ENCODE measurements around the gene CHRDL2.

CHRDL2 gene

DNA sequence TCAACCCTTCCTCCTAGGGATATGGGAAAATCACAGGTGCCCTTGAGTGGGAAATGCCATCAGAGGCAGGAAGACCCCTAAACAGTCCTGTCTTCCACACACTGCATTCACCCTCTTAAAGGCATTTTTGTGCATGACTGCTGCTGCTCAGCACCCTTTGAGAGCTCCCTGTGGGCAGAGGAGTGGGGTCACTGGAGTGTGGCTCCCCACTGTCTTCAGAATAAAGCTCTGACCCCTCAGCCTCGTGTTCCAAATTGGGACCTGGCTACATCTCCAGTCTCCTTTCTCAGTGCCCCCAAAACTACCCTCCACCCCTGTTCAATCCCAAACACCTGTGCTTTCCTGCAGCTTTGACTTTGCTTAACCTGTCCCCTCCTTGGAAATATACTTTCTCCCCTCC, 46.6 kb downstream of the CHRDL2 start:
- no peak for DNase-seq (ENCODE audit: low spot score)

DNA sequence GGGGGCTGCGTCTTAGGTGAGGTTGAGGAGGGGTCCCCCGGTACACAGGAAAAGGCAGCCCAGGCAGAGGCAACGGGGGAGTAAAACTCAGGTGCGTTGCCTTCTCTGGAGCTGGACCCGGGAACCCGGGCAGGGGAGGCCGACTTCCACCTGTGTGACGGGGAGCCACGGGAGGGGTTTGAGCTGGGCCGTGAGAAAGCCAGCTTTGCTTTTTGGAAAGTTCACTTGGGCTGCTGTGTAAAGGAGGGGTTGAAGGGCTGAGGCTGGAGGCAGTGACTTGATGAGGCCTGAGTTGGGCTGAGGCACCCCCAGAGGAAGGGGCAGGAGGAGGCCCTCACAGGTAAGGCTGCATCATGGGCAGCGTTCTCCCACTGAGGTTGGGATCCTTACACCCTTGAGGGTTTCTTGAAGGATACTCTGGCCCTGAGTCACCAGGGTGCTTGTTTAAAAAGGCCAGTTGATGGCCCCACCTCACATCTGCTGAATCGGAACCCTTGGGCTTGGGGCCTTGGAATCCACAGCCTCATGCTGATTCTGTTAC, 47.2 kb downstream of the CHRDL2 start:
- DNase-seq (ENCODE audit: low spot score), result no peak

DNA sequence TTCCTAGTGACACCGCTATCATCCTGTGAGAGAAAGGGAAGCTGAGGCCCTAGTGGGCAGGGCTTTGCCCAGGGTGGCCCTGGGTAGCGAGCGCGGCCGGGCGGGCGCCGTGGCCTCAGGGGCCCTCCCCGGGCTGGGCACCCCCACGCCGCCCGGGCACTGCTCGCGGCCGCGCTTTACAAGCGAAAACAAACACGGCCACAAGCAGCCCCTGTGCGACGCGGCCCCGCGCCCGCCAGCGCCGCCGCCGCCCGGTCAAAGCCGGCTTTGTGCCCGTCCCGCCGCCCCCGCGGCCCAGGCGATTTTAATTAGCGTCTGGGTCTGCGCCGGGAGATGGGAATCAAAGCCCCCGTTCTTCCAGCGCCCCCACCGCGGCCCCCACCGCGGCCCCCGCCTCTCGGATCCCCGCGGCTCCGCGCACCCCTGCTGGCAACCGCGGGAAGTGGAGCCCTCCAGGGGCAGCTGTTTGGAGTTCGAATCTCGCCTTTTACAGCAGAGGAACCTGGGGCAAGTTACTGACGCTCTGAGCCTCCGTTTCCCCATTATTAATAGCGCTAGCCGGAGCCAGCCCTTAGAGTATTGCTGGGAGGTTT, 47.9 kb downstream of the CHRDL2 start:
- no peak for DNase-seq (ENCODE audit: low spot score)

DNA sequence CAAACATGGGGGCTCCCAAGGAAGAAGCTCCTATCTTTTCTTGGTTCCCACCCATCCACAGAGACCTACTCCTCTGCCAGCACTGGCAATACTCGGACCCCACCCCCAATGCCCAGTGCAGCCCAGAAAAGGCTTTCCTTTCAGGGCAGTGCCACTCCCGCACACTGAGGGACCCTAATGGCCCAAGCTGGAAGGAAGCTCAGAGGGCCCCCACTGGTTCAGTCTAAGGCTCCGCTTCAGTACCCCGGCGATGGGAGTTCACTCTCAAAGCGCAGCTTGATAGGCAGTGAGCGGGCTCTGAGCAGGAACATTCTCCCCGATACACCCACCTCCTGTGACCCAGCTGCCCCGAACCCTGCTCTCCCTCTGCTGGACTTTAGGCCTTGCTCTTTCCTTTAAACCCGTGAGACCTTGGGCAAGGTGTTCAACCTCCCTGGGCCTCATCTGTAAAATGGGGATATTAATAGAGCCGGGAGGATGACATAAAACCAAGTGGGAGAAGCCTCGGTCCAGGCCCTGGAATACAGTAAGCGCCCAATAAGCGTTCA, 48.4 kb downstream of the CHRDL2 start:
- DNase-seq (ENCODE audit: low spot score), result no peak

DNA sequence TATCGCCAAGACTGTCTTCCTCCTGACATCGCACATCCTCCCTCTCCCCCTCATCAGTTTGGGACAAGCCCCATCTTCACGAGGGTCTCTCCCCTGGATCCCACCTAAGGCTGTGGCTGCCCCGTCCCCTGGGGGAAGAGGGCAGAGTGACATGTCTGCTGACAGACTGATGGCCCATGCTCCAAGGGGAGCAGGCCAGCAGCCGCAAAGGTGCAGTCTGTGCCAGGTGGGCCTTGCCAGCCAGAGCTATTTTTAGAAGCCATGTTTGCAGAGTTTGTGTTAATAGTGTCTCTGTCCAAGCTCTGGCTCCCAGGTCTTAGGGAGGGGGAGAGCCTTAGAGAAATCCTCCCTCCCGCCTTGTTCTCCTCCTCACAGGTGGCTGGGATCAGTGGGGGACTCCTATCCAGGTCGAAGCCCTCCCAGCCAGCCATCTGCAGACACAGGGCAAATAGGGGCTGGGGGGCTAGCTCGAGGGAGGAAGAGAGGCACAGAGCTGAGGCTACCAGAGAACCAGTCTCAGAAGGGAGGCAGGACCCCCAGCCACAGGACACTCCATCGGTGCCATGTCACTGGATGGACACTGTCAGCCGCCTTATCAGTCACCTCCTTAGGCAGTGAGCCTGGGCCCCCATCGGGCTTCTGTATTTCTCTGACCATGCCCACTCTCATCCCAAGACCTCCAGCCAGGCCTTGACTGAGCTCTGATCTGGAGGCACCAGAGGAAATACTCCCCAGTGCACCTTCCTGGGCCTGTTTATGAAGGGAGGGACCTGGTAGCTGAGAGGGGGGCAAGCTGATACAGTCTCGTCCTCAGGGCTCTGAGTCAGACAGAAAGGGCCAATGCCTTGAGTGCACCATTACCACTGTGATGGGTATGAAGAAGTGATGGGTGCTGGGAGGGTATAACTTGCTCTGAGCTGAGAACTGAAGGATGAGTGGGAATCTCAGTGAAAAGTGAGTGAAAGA, 49.3 kb downstream of the CHRDL2 start:
- DNase-seq (ENCODE audit: low spot score), result no peak

DNA sequence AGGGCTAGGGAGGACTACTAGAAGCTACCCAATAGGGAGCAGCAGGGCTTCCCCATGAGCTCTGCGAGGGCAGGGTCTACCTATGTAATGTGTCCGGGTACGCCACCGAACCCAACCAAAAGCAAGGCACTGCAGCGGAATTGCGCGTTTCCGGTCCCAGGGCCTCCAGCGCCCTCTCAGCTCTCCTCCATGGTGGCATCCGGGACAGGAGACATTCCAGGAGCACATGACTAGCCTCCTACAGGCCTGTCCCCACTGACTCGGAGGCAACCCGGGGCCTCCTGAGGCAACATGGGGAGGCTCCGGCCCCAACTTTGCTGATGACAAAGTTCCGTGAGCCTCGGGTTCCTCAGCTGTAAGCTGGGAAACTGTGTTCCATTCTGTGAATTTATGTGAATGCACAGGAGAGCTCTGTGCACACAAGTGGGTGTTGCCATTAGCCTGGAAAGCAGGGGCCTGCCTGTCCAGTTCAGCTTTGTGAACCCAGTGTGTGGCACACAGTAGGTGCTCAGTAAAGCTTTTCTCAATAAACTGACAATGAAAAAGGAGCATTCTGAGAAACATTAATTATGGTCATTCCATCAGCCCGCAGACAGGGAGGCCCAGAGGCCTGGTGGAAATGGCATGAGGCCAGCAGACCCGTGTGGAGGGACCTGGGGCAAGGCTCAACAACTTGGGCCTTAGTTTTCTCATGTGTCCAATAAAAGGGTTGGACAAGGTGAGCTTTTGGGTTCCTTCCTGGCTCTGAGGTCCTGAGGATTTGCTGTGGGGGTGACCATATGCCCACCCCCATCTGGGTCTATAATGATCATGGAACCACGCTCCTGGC, 50.3 kb downstream of the CHRDL2 start:
- no peak for DNase-seq (ENCODE audit: low spot score)

DNA sequence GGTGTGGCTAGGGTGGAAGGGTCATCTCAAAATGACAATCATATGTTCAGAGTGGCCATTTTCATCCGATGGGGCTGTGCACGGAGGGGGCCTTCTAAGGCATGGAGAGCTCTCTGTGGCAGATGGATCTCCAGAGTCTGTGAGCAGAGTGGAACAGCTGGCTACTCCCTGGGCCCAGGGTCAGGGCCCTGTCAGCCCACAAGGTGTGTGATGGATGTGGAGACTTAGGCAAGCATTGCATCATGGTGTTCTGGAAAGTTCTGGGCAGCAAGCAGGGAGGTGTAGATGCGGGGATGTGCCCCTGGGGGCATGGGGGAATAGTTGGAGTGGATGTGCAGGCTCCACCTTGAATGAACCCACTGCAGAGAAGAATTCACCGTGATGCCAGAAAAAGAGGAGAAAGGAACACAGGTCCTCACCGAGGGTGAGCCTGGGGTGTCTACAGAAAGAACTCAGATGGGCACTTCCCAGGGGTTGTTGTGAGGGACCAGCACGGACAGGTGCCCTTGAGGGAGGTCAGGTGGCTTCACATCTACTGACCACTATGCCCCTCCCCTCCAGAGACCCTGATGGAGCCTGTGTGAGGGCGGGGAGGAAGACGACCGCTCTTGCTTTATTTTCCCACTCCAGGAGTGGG, 51.1 kb downstream of the CHRDL2 start:
- no peak for DNase-seq (ENCODE audit: low spot score)

DNA sequence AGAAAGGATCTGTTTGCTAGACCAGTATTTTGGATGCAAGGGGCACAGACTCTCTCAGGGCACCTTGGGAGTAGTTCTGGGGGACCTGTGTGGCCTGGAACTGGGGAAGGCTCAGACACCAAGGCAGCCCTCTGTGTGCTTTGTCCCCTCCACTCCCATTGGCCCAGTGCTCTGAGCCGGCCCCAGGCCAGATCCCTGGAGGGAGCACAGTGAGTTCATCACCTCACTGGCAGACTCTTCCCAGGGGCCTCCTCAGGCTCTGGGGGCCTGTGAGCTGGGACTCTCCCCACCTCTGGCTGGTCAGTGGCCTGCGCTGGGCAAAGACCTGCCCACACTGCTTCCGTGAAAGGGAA, 51.7 kb downstream of the CHRDL2 start:
- DNase-seq (ENCODE audit: low spot score), result no peak

DNA sequence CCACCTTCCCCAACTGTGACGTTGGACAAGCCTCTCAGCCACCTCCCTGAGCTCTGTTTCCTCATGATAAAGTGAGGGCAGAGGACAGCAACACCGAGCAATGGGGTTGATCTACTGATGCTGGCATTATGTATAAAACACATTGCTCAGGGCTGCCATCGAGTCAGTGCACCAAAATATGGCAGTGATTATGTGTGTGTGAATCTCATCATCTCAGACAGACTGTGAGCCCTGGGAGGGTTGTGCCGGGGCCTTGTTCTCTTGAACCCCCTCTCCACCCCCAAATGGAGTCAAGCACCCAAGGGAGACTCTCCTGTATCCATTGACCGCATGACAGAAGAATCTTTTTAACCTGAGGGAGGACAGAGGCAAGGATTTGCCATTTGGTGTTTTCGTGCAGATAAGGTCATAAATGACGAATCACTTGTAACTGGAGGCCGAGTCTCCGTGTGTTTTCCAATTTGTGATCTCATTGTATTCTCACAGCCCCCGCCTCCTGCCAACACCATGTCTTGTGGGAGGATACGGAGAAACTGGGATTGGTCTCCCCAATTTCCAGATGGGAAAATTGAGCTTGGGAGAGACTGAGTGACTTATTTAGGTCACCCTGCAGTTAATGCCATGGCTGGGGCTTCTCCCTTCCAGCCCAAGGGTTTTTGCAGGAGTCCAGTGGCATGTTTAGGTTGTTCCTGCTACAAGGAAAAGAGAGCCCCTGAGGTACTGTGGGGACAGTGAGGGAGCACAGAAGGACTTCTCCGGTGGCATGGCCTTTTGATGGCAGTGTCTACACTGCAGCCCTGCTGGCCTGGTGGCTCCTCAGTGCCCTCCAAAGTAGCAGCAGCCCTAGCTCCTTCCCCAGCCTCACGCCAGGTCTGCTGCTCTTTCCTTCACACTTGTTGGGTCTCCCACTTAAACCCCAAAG, 52.4 kb downstream of the CHRDL2 start:
- DNase-seq (ENCODE audit: low spot score), result no peak

DNA sequence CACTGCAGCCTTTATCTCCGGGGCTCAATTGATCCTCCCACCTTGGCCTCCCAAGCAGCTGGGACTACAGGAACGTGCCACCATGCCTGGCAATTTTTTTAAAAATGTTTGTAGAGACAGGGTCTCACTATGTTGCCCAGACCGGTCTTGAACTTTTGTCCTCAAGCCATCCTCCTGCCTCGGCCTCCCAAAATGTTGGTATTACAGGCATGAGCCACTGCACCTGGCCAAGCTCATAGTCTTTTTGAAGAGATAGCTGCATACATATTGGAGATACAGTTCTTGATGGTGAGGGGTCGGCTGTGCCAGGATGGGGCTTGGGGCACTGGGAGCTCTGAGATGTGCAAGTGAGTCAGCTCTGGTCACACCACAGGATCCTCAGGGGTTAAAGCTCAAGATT, 53.2 kb downstream of the CHRDL2 start:
- DNase-seq (ENCODE audit: low spot score), result no peak

DNA sequence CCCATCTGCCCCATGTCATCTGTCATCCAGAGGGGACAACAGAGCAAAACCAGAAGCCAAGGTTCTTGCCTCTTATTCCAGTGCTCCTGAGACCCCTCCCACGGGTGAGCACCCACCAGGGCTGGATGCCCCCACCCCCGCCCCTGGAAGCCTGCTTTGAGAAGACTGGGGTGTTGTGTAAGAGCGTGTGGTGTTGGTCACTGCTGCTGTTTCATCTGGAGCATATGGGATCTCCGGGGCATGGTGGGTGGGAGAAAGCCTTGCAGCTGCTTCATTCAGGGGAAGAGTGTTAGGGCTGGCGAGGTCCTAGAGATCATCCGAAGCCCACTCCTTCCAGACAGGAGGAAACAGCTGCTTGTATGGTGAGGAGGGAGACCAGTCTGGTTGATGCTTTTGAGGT, 54.1 kb downstream of the CHRDL2 start:
- DNase-seq (ENCODE audit: low spot score), result no peak

DNA sequence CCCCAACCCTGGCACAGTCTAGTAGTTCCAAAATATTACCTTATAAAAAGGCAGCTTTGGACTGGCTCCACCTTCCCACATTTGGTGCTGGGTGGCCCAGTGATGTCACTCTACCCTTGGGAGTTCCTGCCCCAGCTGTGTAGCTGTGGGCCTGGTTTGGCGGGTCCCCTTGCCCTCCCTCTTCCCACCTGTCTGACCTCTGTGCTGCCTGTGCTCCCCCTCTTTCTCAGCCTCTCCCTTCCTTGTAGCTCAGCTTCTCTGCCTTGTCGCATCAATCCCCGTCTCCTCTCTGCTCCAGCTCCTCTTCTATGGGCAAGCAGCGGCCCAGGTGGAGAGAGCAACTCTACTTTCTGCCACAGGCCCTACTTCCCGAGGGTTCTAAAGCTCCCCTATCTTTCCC, 54.6 kb downstream of the CHRDL2 start:
- no peak for DNase-seq (ENCODE audit: low spot score)

DNA sequence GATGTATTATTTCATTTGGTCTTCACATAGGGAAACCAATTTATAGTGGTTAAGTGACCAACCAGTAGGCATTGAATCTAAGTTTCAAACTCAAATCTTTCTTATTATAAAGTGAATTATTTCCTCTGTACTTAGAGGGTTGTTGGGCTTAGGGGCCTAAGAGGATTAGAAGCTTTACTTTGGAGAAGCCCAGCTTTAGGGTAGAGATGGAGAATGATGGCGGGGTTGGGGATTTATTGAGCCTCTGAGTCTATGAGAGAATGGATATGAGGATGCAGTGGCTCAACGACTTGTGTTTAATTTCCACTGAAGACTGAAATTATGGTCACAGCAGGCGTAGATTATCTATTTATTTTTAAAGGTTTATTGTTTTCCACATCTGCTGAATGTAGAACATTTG, 55.5 kb downstream of the CHRDL2 start:
- DNase-seq (ENCODE audit: low spot score), result no peak

DNA sequence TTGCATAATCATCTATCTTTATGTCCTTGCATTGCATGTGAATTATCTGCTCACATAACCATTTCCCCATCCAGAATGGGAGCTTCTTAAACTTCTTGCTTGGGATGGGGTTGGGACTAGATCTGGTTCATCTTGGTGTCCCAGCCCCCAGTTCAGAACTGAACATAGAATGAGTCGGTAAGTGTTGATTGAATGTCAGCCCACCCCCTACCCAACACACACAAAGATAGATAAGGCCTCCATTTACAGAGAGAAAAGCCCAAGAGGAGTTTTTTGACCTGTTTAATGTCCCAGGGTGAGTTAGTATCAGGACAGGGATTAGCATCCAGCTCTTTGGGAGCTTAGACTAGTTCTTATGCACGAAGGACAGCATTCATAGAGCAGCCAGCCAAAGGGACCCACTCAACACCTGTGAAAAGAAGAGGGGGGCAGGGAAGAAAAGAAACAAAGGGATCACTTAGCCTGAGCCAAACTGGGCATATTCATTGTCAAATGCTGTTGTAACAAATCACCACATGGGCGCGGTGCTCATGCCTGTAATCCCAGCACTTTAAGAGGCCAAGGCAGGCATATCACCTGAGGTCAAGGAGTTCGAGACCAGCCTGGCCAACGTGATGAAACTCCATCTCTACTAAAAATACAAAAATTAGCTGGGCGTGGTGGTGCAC, 57.4 kb downstream of the CHRDL2 start:
- DNase-seq (ENCODE audit: low spot score), result no peak

DNA sequence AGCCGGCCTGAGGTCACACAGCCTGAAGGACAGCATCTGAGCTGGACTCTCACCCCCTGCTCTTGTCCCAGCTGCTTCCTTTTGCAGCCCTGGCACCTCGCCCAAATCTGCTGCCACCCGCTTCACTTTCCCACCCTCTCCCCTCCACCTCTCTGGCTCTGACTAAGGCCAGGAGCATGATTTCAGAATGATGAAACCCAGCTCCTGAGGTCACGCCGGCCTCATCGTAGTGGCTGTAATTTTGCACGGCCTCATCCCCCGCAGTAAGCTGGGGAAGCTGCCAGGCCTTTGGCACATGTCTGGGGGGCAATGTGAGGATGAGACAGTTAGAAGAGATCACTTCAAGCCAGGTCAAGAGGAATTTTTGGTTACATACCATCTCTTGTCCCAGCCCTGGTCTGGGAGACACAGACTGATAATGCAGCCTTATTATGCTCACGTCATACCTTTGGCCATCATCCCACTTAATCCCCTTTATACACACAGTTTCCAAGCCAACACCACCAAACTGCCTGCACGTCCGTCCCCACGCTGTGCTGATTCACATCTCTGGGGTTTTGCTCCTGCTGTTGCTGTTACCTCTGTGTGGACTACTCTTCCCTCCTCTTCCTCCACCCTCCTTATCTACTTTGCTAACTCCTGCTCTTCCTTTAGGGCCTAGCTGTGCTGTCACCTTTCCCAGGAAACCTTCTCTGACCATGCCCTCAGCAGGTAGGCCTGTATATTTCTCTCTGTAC, 58.1 kb downstream of the CHRDL2 start:
- no peak for DNase-seq (ENCODE audit: low spot score)

DNA sequence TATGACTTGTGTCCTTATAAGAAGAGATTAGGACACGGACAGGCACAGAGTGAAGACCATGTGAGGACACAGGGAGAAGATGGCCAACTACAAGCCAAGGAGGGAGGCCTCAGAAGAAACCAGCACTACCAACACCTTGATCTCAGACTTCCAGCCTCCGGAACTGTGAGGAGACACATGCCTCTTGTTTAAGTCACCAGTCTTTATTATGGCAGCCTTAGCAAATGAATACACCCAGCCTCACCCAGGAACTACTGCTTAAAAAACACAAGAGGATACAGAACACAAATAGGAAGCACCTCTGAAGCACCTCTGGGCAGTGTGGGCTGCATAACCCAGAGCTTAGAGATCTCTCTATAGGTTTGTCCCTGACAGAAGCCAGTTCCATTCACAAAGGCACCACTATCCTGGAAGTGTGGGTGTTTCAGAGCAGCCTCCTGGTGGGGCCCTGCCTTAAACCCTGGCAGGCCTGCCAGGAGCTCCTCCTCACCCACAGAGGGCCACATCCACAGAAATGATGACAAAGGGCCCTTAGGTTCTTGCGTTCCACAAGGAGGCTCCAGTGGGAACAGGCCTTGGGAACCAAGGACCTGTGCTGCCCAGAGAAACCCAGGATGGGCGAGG, 58.8 kb downstream of the CHRDL2 start:
- DNase-seq (ENCODE audit: low spot score), result no peak

DNA sequence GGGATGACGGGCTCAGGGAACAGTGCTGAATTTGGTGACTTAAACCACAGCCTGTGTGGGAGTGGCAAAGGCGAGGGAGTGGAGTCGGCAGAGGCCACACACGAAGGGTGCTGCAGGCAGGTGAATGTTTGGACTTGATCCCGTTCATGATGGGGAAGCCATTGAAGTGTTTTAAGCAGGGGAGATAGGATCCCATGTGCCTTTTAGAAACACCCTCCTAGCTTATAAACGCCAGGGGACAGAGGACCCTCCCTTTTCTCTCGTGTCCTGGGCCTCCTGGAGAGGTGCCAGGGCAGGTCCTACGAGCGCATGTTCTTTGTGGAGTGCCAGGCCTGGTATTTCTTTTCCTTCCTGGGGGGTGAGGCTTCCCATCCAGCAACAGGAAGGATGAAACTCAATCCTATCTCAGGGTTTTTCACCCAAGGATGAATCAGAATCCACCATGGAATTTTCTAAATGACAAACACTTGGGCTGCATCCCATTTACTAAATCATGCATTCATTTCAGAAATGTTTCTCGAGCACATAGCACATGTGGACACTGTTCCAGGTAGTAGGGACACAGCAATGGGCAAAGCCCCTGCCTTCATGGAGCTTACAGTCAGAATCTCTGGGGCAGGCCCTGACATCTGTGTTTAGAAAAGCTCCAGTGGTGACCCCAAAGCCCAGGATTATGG, 59.6 kb downstream of the CHRDL2 start:
- DNase-seq (ENCODE audit: low spot score), result no peak

DNA sequence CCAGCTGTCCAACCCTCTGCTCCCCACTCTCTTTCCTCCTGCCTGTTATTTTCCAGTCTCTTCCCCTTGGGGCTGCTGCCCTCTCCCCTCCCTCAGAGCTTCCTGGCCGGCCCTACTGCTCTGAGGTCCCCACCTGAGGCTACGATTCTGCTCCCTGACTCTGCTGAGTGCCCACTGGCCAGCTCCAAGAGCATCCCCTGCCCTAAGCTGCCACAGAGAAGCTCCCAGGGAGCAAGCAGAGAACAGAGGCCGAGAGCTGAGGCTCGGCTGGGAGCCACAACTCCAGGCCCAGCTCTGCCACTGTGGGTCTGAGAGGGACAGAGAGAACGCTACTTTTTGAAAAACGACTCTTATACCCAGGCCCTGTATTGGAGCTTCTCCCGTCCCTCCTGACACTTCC, 61.1 kb downstream of the CHRDL2 start:
- no peak for DNase-seq (ENCODE audit: low spot score)

All from CD4-positive, alpha-beta T cell treated with Interleukin-15 for 4 hours (primary cell).